Urothelium cell line (cell line): ENCODE data around the gene TMEM209.
"Not testable (repeated sequence)": the region's sequence is repeated elsewhere in the genome, so short reads cannot be mapped to it uniquely, and the experiment has no call there.

Source experiments
- DNase-seq: peaks from one replicate; pipeline ENCODE4 v3.0.0; 2011; ENCODE audit warnings: low spot score, mixed read lengths
- FAIRE-seq: peaks from 2 replicates; lab custom pipeline; 2011; peaks lifted over from hg19 to GRCh38; lab: Jason Lieb, UNC

TMEM209 gene

GRCh38 chr7:130174237-130174959, 30.8 kb downstream of the TMEM209 start:
- no peak for DNase-seq
- FAIRE-seq = no peak

GRCh38 chr7:130162196-130162595, 43.0 kb downstream of the TMEM209 start:
- FAIRE-seq = no peak
- no peak for DNase-seq

- DNase-seq = no peak
- no peak for FAIRE-seq
Measured at GRCh38 chr7:130160455-130160854, 44.8 kb downstream of the TMEM209 start.

- DNase-seq = no peak
- FAIRE-seq = no peak
Measured at GRCh38 chr7:130160023-130160422, 45.2 kb downstream of the TMEM209 start.

GRCh38 chr7:130157700-130158099, 47.5 kb downstream of the TMEM209 start:
- DNase-seq (no peak), FAIRE-seq (no peak)

GRCh38 chr7:130156140-130156539, 49.1 kb downstream of the TMEM209 start:
- no peak for FAIRE-seq
- no peak for DNase-seq

- DNase-seq = no peak
- no peak for FAIRE-seq
Measured at GRCh38 chr7:130154501-130155317, 50.5 kb downstream of the TMEM209 start.

GRCh38 chr7:130154131-130154500, 51.1 kb downstream of the TMEM209 start:
- FAIRE-seq = no peak
- DNase-seq = no peak

GRCh38 chr7:130153211-130153908, 51.8 kb downstream of the TMEM209 start:
- FAIRE-seq (no peak), DNase-seq (no peak)

- peak; percentile 61 for FAIRE-seq
- no peak for DNase-seq
Measured at GRCh38 chr7:130152493-130153210, 52.6 kb downstream of the TMEM209 start.

- FAIRE-seq = peak; percentile 93
- no peak for DNase-seq
Measured at GRCh38 chr7:130151591-130152492, 53.4 kb downstream of the TMEM209 start.

GRCh38 chr7:130150587-130150986, 54.6 kb downstream of the TMEM209 start:
- FAIRE-seq (no peak), DNase-seq (no peak)

- FAIRE-seq (no peak), DNase-seq (no peak)
Measured at GRCh38 chr7:130149281-130150139, 55.7 kb downstream of the TMEM209 start.

GRCh38 chr7:130148561-130148960, 56.6 kb downstream of the TMEM209 start:
- no peak for FAIRE-seq
- no peak for DNase-seq

- DNase-seq (no peak), FAIRE-seq (no peak)
Measured at GRCh38 chr7:130147710-130148325, 57.4 kb downstream of the TMEM209 start.

GRCh38 chr7:130146693-130147405, 58.4 kb downstream of the TMEM209 start:
- DNase-seq (no peak), FAIRE-seq (no peak)

GRCh38 chr7:130146142-130146541, 59.1 kb downstream of the TMEM209 start:
- DNase-seq, FAIRE-seq: not testable (repeated sequence)
